ENCODE measurements around the gene EFCAB6.

- TF ChIP-seq CTCF (IDR thresholded peaks at IDR 0.05 in 2 of 3, conservative IDR thresholded peaks at IDR 0.05 in 1 of 3; ENCODE audit: borderline replicate concordance in 1 of 3, insufficient read depth in 1 of 3, low read depth in 2 of 3, low read length in 2 of 3) (no peak), POLR2A (IDR thresholded peaks at IDR 0.05; ENCODE audit: borderline replicate concordance, extremely low read depth, insufficient read depth, insufficient read length) (no peak), TCF7L2 (IDR thresholded peaks at IDR 0.05; ENCODE audit: borderline replicate concordance, extremely low read depth, insufficient read depth, insufficient read length) (no peak), SRF (IDR thresholded peaks at IDR 0.05; ENCODE audit: low read depth) (no peak), SIN3A (IDR thresholded peaks at IDR 0.05; ENCODE audit: low read depth) (no peak), EGR1 (IDR thresholded peaks at IDR 0.05; ENCODE audit: low read depth) (no peak), EZH2 (IDR thresholded peaks at IDR 0.05) (no peak), EZH2phosphoT487 (IDR thresholded peaks at IDR 0.05; ENCODE audit: borderline replicate concordance) (no peak), YY1 (IDR thresholded peaks at IDR 0.05; ENCODE audit: extremely low read depth, insufficient replicate concordance, low read depth, low read length) (no peak), REST (IDR thresholded peaks at IDR 0.05; ENCODE audit: low read depth) (no peak), RAD21 (IDR thresholded peaks at IDR 0.05; ENCODE audit: low read depth) (no peak)
Measured at GRCh38 chr22:43553451-43554258, 258.4 kb downstream of the EFCAB6 start.
